ENCODE results near the gene TMEM151A. TPM values are rescaled to one million over a fixed set of nuclear protein-coding genes. Genes with fewer than 3 reads are reported as not detected.

The TMEM151A gene
- total and polyA plus RNA-seq, 7 donors = 0.27 to 0.36 (median 0.36) TPM; not detected in 4

DNA sequence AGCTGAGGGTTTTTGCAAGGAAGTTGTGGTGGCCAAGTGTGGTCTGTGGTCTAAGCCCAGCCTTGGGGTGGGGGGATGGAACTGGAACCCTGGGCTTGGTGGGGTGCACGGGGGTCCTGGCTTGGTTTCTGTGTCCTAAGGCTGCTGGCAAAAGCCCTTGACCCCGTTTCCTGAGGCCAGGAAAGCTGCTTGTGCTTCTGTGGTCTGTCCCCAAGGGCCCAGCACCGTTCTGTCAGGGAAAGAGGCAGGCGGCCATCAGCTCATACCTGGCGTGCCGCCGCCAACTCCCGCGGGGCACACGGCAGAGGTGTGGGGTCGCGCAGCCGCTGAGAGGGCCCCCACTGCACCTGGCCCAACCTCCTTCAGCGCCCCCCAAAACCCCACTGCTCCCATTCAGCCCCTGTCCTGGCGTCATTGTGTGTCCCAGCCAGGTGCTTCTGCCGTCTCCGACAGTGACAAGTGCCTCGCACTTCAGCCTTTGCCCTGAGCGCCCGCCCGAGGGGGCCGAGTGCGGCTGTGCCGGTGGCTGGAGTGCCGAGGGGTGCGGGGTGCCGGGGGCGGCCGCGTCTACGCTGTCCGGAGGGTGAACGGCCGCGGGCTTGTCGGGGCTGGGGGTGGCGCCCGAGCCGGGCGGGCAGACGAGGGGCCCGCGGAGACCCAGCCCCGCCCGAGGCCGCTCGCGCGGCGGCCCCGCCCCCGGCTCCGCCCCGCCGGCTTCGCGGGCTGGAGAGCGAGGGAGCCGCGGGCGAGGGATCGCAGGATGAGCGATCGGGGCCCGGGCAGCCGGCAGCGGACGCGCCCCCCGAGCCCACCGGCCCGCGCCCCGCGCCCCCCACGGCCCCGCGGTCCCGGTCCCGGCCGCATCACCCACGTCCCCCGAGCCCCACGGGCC, 14.0 kb upstream of the TMEM151A start, which contains the start of gene CNIH2:
Gene CNIH2 (plus strand): TSS at position 705 of the 892 bp plus-strand sequence. CDS start 282 bp downstream, outside the sequence.
- DNase-seq = no peak
- H3K27ac ChIP-seq = peak within 1 kb of the TSS; percentile 57 to 65 (median 64)
- WGBS, 2 donors = 4 to 5% methylated on average over 84 of the region's 84 CpGs

DNA sequence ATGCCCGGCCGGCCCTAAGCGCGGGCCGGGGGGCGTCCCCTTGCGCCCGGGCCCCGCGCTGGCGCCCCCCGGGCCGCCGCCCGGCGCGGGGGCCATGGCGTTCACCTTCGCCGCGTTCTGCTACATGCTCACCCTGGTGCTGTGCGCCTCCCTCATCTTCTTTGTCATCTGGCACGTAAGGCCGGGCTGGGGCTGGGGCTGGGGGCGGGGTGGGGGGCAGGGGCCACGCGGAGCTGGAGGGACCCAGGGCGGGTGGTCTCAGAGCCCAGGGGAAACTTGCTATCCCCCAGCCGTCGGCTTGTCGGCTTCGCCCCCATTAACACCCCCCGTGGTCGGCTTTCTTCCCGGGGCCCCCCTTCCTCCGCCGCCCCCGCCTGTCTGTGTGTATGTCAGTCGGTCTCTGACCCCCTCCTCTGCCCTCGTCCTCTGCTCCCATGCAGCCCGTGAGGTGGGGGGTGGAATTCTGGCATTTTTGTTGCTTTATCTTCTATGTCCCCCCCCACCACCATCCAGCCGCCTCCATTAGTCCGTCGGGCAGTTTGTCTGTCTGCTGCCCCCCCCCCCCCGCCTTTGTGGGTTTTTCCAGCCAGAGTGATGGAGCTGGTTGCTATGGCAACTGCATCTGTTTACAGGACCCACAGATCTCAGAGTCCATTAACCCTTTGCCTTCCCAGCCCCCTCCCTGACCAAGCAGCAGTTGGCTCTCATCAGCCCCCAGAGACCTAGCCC, 13.2 kb upstream of the TMEM151A start:
- Histone ChIP-seq H3K27ac (no peak overlapping the region), H3K4me1 (peaks cover 0 to 28% (median 28%) of the 10 kb centered on the region in 4 donors), H3K9me3 (no peaks in the 10 kb centered on the region), H3K27me3 (no peaks in the 10 kb centered on the region), H3K36me3 (peaks cover 3 to 33% (median 22%) of the 10 kb centered on the region in 4 donors), H3K4me3 (peak overlapping the region in 3 of 4 donors; percentile 29 to 45 (median 40))
- DNase-seq = no peak
- TF ChIP-seq POLR2AphosphoS5 (IDR thresholded peaks at IDR 0.05) = no peak
- TF ChIP-seq EP300 (IDR thresholded peaks at IDR 0.05) = no peak
- no peak for TF ChIP-seq POLR2A (IDR thresholded peaks at IDR 0.05)
- TF ChIP-seq, protein P1, sequence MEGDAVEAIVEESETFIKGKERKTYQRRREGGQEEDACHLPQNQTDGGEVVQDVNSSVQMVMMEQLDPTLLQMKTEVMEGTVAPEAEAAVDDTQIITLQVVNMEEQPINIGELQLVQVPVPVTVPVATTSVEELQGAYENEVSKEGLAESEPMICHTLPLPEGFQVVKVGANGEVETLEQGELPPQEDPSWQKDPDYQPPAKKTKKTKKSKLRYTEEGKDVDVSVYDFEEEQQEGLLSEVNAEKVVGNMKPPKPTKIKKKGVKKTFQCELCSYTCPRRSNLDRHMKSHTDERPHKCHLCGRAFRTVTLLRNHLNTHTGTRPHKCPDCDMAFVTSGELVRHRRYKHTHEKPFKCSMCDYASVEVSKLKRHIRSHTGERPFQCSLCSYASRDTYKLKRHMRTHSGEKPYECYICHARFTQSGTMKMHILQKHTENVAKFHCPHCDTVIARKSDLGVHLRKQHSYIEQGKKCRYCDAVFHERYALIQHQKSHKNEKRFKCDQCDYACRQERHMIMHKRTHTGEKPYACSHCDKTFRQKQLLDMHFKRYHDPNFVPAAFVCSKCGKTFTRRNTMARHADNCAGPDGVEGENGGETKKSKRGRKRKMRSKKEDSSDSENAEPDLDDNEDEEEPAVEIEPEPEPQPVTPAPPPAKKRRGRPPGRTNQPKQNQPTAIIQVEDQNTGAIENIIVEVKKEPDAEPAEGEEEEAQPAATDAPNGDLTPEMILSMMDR (IDR thresholded peaks at IDR 0.05) = no peak
- 2 to 5% methylated on average over 45 of the region's 45 CpGs for WGBS, 2 donors
- intact Hi-C loops (cut with DNase I) = no loop called here

More for the DNA sequence above, 14.0 kb upstream of the TMEM151A start, which contains the start of gene CNIH2:
- Histone ChIP-seq H3K4me1 (peaks cover 0 to 25% (median 22%) of the 10 kb centered on the region in 4 donors), H3K27me3 (no peaks in the 10 kb centered on the region), H3K4me3 (peak within 1 kb of the TSS in 3 of 4 donors; percentile 39 to 45 (median 40)), H3K36me3 (peaks cover 11 to 41% (median 30%) of the 10 kb centered on the region in 4 donors), H3K9me3 (no peaks in the 10 kb centered on the region)
- TF ChIP-seq POLR2A (IDR thresholded peaks at IDR 0.05) (no peak), EP300 (IDR thresholded peaks at IDR 0.05) (no peak), POLR2AphosphoS5 (IDR thresholded peaks at IDR 0.05) (peak in 2 of 4 donors; percentile 10 to 14)
- TF ChIP-seq, protein P1 (IDR thresholded peaks at IDR 0.05) = no peak
- intact Hi-C loops (cut with DNase I) = no loop called here

DNA sequence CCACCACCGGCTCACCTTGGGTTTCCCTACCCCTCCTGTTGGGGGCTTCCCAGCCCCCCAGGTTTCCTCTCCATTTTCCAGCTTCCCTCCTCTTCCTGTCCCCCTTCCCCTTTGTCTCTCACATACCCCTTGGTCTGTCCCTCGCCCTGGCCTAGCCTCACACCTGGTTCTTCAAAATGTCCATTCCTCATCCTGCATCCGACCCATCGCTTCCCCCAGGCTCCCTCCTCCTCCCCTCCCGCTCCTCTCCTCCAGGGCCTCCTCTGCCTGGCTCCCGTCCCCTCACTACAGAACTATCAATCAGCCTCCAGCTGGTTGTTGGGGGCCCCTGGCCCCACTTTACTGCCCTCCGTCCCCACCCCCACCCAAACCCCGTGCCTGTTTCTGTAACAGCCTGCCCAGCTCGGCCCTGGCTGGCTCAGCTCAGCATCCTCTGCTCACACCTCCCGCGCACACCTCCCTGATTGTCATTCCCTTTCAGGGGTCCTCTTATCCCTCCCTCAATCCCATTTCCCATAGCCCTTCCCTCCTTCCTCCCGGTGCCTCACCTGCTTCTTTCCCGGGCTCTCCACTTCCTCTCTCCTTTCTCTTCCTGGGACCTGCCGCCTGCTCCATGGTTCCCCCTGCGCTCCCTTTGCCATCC, 12.5 kb upstream of the TMEM151A start:
- H3K4me1 ChIP-seq = peaks cover 0 to 28% (median 28%) of the 10 kb centered on the region in 4 donors
- H3K4me3 ChIP-seq = no peak overlapping the region
- peaks cover 0 to 26% (median 15%) of the 10 kb centered on the region in 4 donors for H3K36me3 ChIP-seq
- no peaks in the 10 kb centered on the region for H3K27me3 ChIP-seq
- DNase-seq = no peak
- 67 to 74% methylated on average over 15 of the region's 15 CpGs for WGBS, 2 donors
- H3K9me3 ChIP-seq = no peaks in the 10 kb centered on the region
- intact Hi-C loops (cut with DNase I) = no loop called here
- H3K27ac ChIP-seq = no peak overlapping the region
- TF ChIP-seq, protein P1 (IDR thresholded peaks at IDR 0.05) = no peak
- TF ChIP-seq EP300 (IDR thresholded peaks at IDR 0.05) = no peak
- TF ChIP-seq POLR2A (IDR thresholded peaks at IDR 0.05) = no peak
- no peak for TF ChIP-seq POLR2AphosphoS5 (IDR thresholded peaks at IDR 0.05)

DNA sequence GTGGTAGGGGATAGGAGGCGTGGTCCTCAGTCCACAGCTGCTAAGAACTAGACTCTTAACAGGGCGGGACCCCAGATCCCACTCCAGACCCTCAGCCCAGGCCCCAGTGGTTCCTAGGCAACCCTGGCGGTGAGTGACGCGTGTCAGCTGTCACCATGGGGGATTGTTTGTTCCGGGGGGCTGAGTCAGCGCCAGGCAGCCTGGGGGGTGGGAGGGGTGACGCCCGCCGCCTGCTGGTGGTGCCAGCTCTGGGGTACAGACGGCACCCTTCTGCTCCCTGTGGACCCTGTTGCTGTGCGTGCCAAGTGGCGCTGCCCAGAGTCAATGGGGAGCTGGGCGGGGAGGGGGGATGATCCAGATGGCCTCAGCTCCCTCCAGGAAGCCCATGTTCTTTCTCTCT, 11.3 kb upstream of the TMEM151A start:
- H3K4me3 ChIP-seq = no peak overlapping the region
- peaks cover 0 to 22% (median 6%) of the 10 kb centered on the region in 4 donors for H3K36me3 ChIP-seq
- WGBS, 2 donors = 88 to 89% methylated on average over 14 of the region's 14 CpGs
- TF ChIP-seq EP300 (IDR thresholded peaks at IDR 0.05) (no peak), POLR2AphosphoS5 (IDR thresholded peaks at IDR 0.05) (no peak), POLR2A (IDR thresholded peaks at IDR 0.05) (no peak)
- TF ChIP-seq, protein P1 (IDR thresholded peaks at IDR 0.05) = no peak
- peaks cover 0 to 30% (median 28%) of the 10 kb centered on the region in 4 donors for H3K4me1 ChIP-seq
- intact Hi-C loops (cut with DNase I) = no loop called here
- no peaks in the 10 kb centered on the region for H3K9me3 ChIP-seq
- H3K27ac ChIP-seq = no peak overlapping the region
- DNase-seq = no peak
- H3K27me3 ChIP-seq = no peaks in the 10 kb centered on the region
